Mammary epithelial cell (primary cell): ENCODE measurements around the gene CDH24.

ENCODE experiments used
- CTCF ChIP-seq, 2 donors: IDR thresholded peaks in 1 of 2; conservative IDR thresholded peaks in 1 of 2; 2 replicates each; pipeline ENCODE4 v1.5.1; 2011 to 2012; ENCODE audit warnings: inconsistent platforms in 2 of 2, low read length in 2 of 2, mild to moderate bottlenecking in 2 of 2, control low read depth in 1 of 2, low read depth in 1 of 2; ENCODE audit not compliant: insufficient read depth in 1 of 2; ENCODE audit errors: extremely low read depth in 1 of 2
- EZH2 ChIP-seq: IDR thresholded peaks from 2 replicates; pipeline ENCODE4 v1.6.1; 2012; ENCODE audit warnings: low read length, inconsistent platforms, borderline replicate concordance

- peak; percentile 56 to 80 for TF ChIP-seq CTCF (conservative IDR thresholded peaks at IDR 0.05 in 1 of 2, IDR thresholded peaks at IDR 0.05 in 1 of 2; ENCODE audit: extremely low read depth in 1 of 2, insufficient read depth in 1 of 2, low read depth in 1 of 2, low read length in 2 of 2)
- no peak for TF ChIP-seq EZH2
Measured at GRCh38 chr14:23056145-23056955, 970 bp downstream of the CDH24 start.
